Sigmoid colon (tissue), 4 donors: ENCODE results near the gene NCAM2.

ENCODE experiments used
- CTCF ChIP-seq, 4 experiments: fragments of 450-650 bp in 3 of 4; fragments of 200-600 bp in 1 of 4; IDR thresholded peaks; one replicate each; pipeline ENCODE4 v1.5.1; 2016 to 2019; ENCODE audit warnings: antibody characterized with exemption in 4 of 4, mild to moderate bottlenecking in 3 of 4, moderate library complexity in 2 of 4
- POLR2AphosphoS5 ChIP-seq, 4 donors: sonication (generic); formaldehyde crosslinking; IDR thresholded peaks; one replicate each; pipeline ENCODE4 v1.6.1; 2017; ENCODE audit warnings: antibody characterized with exemption in 4 of 4

- TF ChIP-seq CTCF (IDR thresholded peaks at IDR 0.05) = no peak
- no peak for TF ChIP-seq POLR2AphosphoS5 (IDR thresholded peaks at IDR 0.05)
Measured at GRCh38 chr21:21114461-21114860, 116.3 kb downstream of the NCAM2 start.
